ENCODE measurements around the gene MEGF10.

The MEGF10 gene

GRCh38 chr5:127375544-127376091, 85.0 kb downstream of the MEGF10 start:
- H3K4me3 ChIP-seq (ENCODE audit: low read depth, low read length) = no peak overlapping the region
- TF ChIP-seq, protein P1, sequence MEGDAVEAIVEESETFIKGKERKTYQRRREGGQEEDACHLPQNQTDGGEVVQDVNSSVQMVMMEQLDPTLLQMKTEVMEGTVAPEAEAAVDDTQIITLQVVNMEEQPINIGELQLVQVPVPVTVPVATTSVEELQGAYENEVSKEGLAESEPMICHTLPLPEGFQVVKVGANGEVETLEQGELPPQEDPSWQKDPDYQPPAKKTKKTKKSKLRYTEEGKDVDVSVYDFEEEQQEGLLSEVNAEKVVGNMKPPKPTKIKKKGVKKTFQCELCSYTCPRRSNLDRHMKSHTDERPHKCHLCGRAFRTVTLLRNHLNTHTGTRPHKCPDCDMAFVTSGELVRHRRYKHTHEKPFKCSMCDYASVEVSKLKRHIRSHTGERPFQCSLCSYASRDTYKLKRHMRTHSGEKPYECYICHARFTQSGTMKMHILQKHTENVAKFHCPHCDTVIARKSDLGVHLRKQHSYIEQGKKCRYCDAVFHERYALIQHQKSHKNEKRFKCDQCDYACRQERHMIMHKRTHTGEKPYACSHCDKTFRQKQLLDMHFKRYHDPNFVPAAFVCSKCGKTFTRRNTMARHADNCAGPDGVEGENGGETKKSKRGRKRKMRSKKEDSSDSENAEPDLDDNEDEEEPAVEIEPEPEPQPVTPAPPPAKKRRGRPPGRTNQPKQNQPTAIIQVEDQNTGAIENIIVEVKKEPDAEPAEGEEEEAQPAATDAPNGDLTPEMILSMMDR (conservative IDR thresholded peaks at IDR 0.05; ENCODE audit: low read depth, low read length) = no peak
- no peak for DNase-seq (ENCODE audit: low read depth)

DNA sequence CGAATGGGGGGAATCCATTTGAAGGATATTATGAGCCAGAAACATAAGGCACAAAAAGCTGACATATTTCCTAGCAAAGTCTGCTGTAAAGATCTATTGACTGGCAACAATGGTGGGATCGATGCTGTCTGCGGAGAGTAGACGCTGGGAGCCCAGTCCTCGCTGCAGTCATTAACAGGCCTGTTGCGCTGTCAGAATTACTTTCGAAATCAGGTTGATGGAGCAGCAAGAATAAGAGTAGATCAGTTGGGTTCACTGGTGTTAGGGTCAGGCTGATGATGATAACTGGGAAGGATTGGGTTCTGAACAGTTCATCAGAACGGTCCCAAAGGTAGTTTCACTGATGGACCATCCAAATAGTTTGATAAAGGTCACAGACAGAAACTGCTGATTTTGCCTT, 87.1 kb downstream of the MEGF10 start:
- DNase-seq (ENCODE audit: low read depth) = no peak
- no peak overlapping the region for H3K4me3 ChIP-seq (ENCODE audit: low read depth, low read length)
- TF ChIP-seq, protein P1 (conservative IDR thresholded peaks at IDR 0.05; ENCODE audit: low read depth, low read length) = no peak

DNA sequence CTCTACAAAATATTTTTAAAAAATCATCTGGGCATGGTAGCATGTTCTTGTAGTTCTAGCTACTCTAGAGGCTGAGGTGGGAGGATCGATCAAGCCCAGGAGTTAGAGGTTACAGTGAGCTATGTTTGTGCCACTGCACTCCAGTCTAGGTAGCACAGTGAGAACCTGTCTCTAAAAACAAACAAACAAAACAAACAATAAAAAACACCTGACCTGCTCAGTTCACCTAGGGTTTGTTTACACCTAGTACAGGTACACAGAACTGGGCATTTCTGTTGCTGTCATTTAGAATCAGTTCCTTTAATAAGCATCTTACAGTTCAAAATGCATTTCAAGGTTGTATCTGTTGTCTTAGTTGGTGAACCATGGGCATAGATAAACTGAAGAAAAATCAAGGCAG, 95.3 kb downstream of the MEGF10 start:
- no peak for DNase-seq (ENCODE audit: low read depth)
- H3K4me3 ChIP-seq (ENCODE audit: low read depth, low read length) = no peak overlapping the region
- TF ChIP-seq, protein P1 (conservative IDR thresholded peaks at IDR 0.05; ENCODE audit: low read depth, low read length) = no peak

DNA sequence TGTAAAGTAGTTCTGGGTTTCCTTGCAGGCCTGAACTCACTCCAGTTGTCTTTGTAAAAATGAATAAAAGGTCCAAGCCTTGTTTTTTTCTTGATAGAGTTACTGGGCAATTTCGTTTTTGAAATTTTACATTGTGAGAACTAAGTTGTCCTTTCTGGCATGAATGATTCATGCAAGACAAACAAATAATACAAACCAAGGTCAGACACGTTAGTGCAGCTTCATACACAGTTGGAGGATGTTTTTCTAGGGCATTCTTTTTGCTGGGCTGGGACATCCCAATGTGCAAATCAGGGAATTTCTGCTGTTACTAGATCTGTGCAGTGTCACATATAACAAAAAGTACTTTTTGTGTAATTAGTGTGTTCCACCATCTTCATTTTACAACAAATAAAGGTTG, 96.0 kb downstream of the MEGF10 start:
- DNase-seq (ENCODE audit: low read depth) = peak; percentile 94
- H3K4me3 ChIP-seq (ENCODE audit: low read depth, low read length) = no peak overlapping the region
- TF ChIP-seq, protein P1 (conservative IDR thresholded peaks at IDR 0.05; ENCODE audit: low read depth, low read length) = no peak

DNA sequence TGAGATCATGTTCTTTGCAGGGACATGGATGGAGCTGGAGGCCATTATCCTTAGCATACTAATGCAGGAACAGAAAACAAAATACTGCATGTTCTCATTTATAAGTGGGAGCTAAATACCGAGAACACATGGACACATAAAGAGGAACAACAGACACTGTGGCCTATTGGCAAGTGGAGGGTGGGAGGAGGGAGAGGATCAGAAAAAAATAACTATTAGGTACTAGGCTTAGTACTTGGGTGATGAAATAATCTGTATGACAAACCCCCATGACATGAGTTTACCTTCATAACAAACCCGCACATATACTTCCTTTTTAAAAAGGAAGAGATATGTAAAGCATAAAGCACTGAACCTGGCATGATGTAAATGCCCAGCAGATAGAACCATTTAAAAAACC, 99.0 kb downstream of the MEGF10 start:
- no peak overlapping the region for H3K4me3 ChIP-seq (ENCODE audit: low read depth, low read length)
- TF ChIP-seq, protein P1 (conservative IDR thresholded peaks at IDR 0.05; ENCODE audit: low read depth, low read length) = no peak
- DNase-seq (ENCODE audit: low read depth) = no peak

DNA sequence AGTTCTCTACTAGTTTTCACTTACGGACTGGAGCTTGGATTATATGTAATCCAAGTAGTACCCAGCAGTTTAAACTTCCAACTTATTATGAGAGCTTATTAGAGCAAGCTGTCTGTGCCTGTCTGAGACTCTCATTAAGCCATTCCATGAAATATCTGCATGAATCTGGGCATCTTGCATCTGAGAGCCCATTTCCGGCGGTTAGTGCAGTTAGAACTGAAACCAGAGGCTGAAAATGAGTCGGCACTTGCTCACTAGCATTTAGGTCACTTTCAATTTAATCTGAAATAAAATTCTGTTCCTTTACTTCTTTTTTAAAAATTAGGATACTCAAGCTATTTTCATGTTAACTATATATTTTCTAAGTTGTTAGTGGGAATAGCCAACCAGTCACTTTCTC, 102.2 kb downstream of the MEGF10 start:
- H3K4me3 ChIP-seq (ENCODE audit: low read depth, low read length) = no peak overlapping the region
- DNase-seq (ENCODE audit: low read depth) = no peak
- TF ChIP-seq, protein P1 (conservative IDR thresholded peaks at IDR 0.05; ENCODE audit: low read depth, low read length) = no peak

DNA sequence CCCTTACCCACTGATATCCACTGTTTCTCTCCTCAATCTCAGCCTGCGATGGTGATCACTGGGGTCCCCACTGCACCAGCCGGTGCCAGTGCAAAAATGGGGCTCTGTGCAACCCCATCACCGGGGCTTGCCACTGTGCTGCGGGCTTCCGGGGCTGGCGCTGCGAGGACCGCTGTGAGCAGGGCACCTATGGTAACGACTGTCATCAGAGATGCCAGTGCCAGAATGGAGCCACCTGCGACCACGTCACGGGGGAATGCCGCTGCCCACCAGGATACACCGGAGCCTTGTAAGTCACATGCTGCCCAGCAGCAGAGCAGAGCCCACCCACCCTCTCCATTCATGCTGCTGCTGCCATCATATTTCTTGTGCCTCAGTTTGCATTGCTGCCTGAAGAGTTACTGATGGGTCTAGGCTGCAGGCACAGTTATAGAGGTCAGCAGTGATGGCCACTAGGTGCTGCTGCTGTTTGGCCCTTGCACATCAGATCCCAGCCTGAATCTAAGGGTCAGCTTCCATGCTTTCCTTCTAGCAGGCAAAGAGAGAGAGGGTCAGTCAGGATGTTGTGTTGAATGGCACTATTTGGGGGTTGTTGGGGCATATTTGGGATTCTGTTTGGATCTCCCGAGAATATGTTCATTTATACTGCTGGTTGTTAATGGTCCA, 106.0 kb downstream of the MEGF10 start:
- TF ChIP-seq, protein P1 (conservative IDR thresholded peaks at IDR 0.05; ENCODE audit: low read depth, low read length) = peak; percentile 16
- DNase-seq (ENCODE audit: low read depth) = no peak

More for the DNA sequence above, 106.0 kb downstream of the MEGF10 start:
- H3K4me3 ChIP-seq (ENCODE audit: low read depth, low read length) = no peak overlapping the region

Data from choroid plexus epithelial cell (primary cell).